Parathyroid adenoma (tissue), 2 donors: ENCODE data around the gene PNPLA3.

Source experiments
- H2AFZ ChIP-seq: fragments of 300-600 bp; sonication (generic); one replicate; pipeline ENCODE4 v1.7.0; 2017; ENCODE audit warnings: antibody characterized with exemption, mild to moderate bottlenecking
- H3K27ac ChIP-seq: fragments of 300-600 bp; sonication (generic); one replicate; pipeline ENCODE4 v1.7.0; 2017
- H3K27me3 ChIP-seq: fragments of 300-600 bp; sonication (generic); one replicate; pipeline ENCODE4 v1.7.0; 2017; ENCODE audit warnings: low read length; ENCODE audit not compliant: control insufficient read depth, insufficient read depth
- H3K36me3 ChIP-seq: fragments of 300-600 bp; sonication (generic); one replicate; pipeline ENCODE4 v1.7.0; 2017; ENCODE audit warnings: low read length; ENCODE audit not compliant: control insufficient read depth, insufficient read depth
- H3K4me1 ChIP-seq: fragments of 300-600 bp; sonication (generic); one replicate; pipeline ENCODE4 v1.7.0; 2017; ENCODE audit warnings: control low read depth
- H3K4me2 ChIP-seq: fragments of 300-600 bp; sonication (generic); one replicate; pipeline ENCODE4 v1.7.0; 2017; ENCODE audit warnings: low read length
- H3K4me3 ChIP-seq: fragments of 300-600 bp; sonication (generic); one replicate; pipeline ENCODE4 v1.7.0; 2017; ENCODE audit warnings: low read depth, low read length
- H3K79me2 ChIP-seq: fragments of 300-600 bp; sonication (generic); one replicate; pipeline ENCODE4 v1.7.0; 2017; ENCODE audit warnings: control low read depth
- H3K9ac ChIP-seq: fragments of 300-600 bp; sonication (generic); one replicate; pipeline ENCODE4 v1.7.0; 2017; ENCODE audit warnings: mild to moderate bottlenecking
- H3K9me3 ChIP-seq: fragments of 300-600 bp; sonication (generic); one replicate; pipeline ENCODE4 v1.7.0; 2017; ENCODE audit warnings: low read length; ENCODE audit not compliant: control insufficient read depth
- TF ChIP-seq, protein P1 (sequence below): fragments of 300-600 bp; sonication (generic); IDR thresholded peaks from one replicate; pipeline ENCODE4 v1.7.0; 2017; ENCODE audit warnings: antibody characterized with exemption, mild to moderate bottlenecking
- donor health status: primary hyperparathyroidism.

The PNPLA3 gene

DNA sequence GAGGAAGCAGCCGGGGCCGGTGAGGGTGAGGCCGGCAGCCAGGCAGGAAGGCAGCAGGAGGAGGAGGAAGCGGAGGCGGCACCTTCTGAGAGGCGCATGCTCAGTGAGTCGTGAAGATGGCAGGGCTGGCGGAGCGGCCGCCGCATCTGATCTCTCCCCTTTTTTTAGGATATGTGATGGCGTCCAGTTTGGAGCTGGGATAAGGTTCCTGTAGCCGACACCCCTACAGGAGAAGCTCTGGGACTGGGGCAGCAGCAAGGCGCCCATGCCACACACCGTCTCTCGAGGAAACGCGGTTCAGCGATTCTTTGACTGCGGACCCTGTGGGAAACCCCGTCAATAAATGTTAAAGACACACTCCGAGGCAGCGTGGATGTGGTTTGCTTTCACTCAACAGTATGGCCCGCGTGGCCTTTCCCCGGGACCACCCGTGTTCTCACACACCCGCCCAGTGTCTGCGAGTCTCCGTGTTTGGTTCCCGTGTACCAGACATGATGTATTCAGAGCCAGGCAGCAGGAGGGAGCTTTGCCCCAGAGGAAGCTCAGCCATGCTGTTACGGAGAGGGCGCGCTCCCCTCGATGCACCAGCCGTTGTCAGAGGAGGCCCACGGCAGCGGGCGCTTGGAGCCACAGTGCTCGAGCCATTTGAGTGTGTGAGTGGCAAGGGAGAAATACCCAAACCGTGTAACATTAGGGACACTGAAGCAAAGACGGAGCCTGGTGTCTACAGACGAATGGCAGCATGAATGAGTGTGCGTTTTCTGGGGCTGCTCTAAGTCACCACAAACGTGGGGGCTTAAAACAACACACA lies 72.8 kb downstream of the PNPLA3 start:
- no peak overlapping the region for H3K27ac ChIP-seq
- no peak overlapping the region for H3K4me3 ChIP-seq
- H3K36me3 ChIP-seq = no peaks in the 10 kb centered on the region

DNA sequence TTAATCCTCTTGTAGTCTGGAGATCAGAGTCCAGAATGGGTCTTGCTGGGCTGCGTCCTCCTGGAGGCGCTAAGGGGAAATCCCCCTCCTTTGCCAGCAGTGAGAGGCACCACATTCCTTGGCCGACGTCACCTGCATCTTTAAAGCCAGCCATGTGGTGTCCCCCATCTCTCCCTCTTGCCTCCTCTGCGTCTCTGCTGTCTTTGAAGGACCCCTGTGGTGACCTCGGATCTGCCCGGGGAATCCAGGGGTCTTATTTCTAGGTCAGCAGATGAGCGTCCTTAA lies 73.3 kb downstream of the PNPLA3 start:
- Histone ChIP-seq H3K79me2 (no peaks in the 10 kb centered on the region), H3K36me3 (no peaks in the 10 kb centered on the region), H2AFZ (no peak overlapping the region), H3K9ac (no peak overlapping the region), H3K27me3 (no peaks in the 10 kb centered on the region), H3K4me1 (peaks cover 14% of the 10 kb centered on the region), H3K9me3 (no peaks in the 10 kb centered on the region), H3K4me3 (no peak overlapping the region), H3K27ac (no peak overlapping the region), H3K4me2 (no peak overlapping the region)
- TF ChIP-seq, protein P1, sequence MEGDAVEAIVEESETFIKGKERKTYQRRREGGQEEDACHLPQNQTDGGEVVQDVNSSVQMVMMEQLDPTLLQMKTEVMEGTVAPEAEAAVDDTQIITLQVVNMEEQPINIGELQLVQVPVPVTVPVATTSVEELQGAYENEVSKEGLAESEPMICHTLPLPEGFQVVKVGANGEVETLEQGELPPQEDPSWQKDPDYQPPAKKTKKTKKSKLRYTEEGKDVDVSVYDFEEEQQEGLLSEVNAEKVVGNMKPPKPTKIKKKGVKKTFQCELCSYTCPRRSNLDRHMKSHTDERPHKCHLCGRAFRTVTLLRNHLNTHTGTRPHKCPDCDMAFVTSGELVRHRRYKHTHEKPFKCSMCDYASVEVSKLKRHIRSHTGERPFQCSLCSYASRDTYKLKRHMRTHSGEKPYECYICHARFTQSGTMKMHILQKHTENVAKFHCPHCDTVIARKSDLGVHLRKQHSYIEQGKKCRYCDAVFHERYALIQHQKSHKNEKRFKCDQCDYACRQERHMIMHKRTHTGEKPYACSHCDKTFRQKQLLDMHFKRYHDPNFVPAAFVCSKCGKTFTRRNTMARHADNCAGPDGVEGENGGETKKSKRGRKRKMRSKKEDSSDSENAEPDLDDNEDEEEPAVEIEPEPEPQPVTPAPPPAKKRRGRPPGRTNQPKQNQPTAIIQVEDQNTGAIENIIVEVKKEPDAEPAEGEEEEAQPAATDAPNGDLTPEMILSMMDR = no peak

More for the DNA sequence above, 72.8 kb downstream of the PNPLA3 start:
- Histone ChIP-seq H3K9ac (no peak overlapping the region), H3K27me3 (no peaks in the 10 kb centered on the region), H3K4me2 (peak overlapping the region; percentile 31), H3K79me2 (no peaks in the 10 kb centered on the region), H3K4me1 (peaks cover 14% of the 10 kb centered on the region), H2AFZ (no peak overlapping the region), H3K9me3 (no peaks in the 10 kb centered on the region)
- TF ChIP-seq, protein P1 = no peak
